Fibroblast of lung (primary cell): ENCODE data around the gene COTL1.

Source experiments
- CTCF ChIP-seq, 2 donors: IDR thresholded peaks in 1 of 2; conservative IDR thresholded peaks in 1 of 2; 1 replicate in 1 of 2; 2 replicates in 1 of 2; pipeline ENCODE4 v1.5.1; 2011 to 2012; ENCODE audit warnings: low read length in 2 of 2, control low read depth in 1 of 2, inconsistent platforms in 1 of 2, low read depth in 1 of 2, mild to moderate bottlenecking in 1 of 2
- EZH2 ChIP-seq: IDR thresholded peaks from 2 replicates; pipeline ENCODE4 v1.5.1; 2012; ENCODE audit warnings: low read length, control low read depth, mild to moderate bottlenecking; ENCODE audit errors: missing control alignments

DNA sequence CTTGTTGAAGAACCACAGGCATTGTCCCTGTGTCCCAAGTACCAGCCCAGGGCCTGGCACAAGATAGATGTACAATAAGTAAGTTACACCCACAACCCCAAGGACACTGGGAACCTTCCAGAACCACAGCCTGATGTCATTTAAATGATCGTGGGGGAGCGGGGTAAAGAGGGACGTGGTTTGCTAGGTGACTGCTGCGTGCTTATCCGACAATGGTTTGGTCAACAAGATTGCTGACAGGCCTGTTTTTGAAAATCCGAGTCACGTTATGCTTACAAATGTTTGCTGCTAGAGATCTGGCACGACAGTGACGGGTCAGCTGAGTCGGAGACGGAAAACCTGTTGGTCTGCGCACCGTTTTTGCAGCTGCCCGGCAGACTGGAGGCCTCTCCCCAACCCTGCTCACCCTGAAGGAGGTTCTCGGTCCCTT is 22.8 kb downstream of the COTL1 start:
- no peak for TF ChIP-seq CTCF (conservative IDR thresholded peaks at IDR 0.05 in 1 of 2, IDR thresholded peaks at IDR 0.05 in 1 of 2; ENCODE audit: low read depth in 1 of 2, low read length in 2 of 2)
- no peak for TF ChIP-seq EZH2
